HUES6 (cell line): ENCODE results near the gene TRAK2.
"Not testable (repeated sequence)": the region's sequence is repeated elsewhere in the genome, so short reads cannot be mapped to it uniquely, and the experiment has no call there.

Source experiments
- H3K27ac ChIP-seq: 2 replicates; pipeline ENCODE4 v1.7.0; 2013; ENCODE audit warnings: low read depth, mild to moderate bottlenecking, low read length, inconsistent platforms
- H3K27me3 ChIP-seq: 2 replicates; pipeline ENCODE4 v1.6.1; 2013; ENCODE audit warnings: low read length; ENCODE audit not compliant: control insufficient read depth, insufficient read depth
- H3K36me3 ChIP-seq: 2 replicates; pipeline ENCODE4 v1.6.1; 2013; ENCODE audit warnings: low read length; ENCODE audit not compliant: control insufficient read depth, insufficient read depth
- H3K4me1 ChIP-seq: 2 replicates; pipeline ENCODE4 v1.6.1; 2013; ENCODE audit warnings: low read length; ENCODE audit not compliant: control insufficient read depth, insufficient read depth
- H3K4me3 ChIP-seq: 2 replicates; pipeline ENCODE4 v1.5.1; 2013; ENCODE audit warnings: low read depth, low read length
- H3K9ac ChIP-seq: one replicate; pipeline ENCODE4 v1.6.1; 2013; ENCODE audit warnings: mild to moderate bottlenecking, low read length
- H3K9me3 ChIP-seq: 2 replicates; pipeline ENCODE4 v1.6.1; 2013; ENCODE audit warnings: low read depth, low read length; ENCODE audit not compliant: control insufficient read depth, insufficient read depth

TRAK2 gene, protein sequence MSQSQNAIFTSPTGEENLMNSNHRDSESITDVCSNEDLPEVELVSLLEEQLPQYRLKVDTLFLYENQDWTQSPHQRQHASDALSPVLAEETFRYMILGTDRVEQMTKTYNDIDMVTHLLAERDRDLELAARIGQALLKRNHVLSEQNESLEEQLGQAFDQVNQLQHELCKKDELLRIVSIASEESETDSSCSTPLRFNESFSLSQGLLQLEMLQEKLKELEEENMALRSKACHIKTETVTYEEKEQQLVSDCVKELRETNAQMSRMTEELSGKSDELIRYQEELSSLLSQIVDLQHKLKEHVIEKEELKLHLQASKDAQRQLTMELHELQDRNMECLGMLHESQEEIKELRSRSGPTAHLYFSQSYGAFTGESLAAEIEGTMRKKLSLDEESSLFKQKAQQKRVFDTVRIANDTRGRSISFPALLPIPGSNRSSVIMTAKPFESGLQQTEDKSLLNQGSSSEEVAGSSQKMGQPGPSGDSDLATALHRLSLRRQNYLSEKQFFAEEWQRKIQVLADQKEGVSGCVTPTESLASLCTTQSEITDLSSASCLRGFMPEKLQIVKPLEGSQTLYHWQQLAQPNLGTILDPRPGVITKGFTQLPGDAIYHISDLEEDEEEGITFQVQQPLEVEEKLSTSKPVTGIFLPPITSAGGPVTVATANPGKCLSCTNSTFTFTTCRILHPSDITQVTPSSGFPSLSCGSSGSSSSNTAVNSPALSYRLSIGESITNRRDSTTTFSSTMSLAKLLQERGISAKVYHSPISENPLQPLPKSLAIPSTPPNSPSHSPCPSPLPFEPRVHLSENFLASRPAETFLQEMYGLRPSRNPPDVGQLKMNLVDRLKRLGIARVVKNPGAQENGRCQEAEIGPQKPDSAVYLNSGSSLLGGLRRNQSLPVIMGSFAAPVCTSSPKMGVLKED

DNA sequence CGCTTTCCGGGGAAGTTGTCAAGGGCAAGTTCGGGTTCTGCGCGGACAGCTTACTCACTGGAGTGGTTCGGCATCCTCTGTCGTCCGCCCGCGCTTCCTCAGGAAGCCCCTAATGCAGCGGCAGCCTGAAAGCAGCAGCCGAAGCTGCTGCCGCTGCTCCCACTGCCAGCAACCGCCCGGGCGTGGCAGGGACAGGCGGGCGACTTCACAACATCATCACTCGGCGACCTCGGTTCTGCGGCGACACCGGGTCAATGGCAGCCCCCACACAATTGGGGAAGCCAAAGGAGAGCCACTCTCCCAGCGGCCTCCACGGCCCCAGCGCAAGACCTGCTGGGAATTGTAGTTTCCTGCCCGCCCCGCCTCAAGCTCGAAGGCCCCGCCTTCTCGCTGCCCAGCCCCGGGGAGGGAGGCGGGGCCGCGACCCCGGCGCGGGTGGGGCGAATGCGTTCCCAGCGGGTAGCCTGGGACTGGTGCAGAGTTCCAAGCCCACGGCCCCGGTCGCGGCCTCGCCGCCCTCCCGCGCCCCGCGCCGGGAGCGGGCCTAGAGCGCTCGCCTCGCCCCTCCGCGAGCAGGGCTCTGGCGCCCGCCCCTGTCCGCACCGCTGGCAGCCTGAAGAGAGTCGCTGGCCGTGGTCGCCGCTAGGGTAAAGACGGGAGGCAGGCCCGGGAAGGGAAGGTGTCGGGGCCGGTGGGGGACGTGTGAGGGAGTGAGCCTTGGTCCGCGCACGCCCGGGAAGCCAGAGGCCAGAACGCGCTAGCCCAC, at the start of gene TRAK2, which contains the start of gene STRADB:
TRAK2 (minus strand) TSS at position 167 of the 766 bp plus-strand sequence. CDS start 30,951 bp downstream, outside the sequence.
STRADB (plus strand) TSS at position 449 of the 766 bp plus-strand sequence. CDS start 3,101 bp downstream, outside the sequence.
- Histone ChIP-seq H3K4me1 (peaks cover 8% of the 10 kb centered on the region), H3K36me3 (no peaks in the 10 kb centered on the region), H3K9ac (peak within 1 kb of the TSS; percentile 79), H3K9me3 (no peaks in the 10 kb centered on the region), H3K27ac (0 out of 2 replicates have a peak within 1 kb of the TSS, but pooled peaks have one; percentile 31), H3K4me3 (peak within 1 kb of the TSS; percentile 87), H3K27me3 (peaks cover 3% of the 10 kb centered on the region; the same call in 1 of the 2 replicates)

DNA sequence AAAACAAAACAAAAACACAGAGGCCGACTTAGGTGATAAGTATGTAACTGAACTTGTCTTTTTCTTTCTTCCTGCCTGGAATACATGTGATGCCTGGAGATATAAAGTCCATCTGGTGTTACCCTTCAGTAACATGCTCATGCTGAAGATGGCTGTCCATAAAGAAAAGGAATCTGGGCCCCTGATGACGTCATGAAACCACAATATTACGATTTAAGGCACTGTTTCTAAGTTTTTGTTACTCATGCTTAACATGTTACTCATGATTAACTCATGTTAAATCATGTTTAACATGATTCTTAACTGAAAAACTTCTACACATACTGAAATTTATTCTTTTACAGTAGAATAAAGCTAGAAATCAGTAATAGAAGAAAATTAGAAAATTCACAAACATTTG, 49.3 kb upstream of the TRAK2 start:
- Histone ChIP-seq H3K9ac (no peak overlapping the region), H3K4me3 (no peak overlapping the region), H3K4me1 (no peaks in the 10 kb centered on the region), H3K9me3 (peaks cover 10% of the 10 kb centered on the region; the same call in 1 of the 2 replicates), H3K27ac (no peak overlapping the region), H3K36me3 (no peaks in the 10 kb centered on the region), H3K27me3 (no peaks in the 10 kb centered on the region)

GRCh38 chr2:201496785-201497184, 45.5 kb upstream of the TRAK2 start:
- Histone ChIP-seq H3K4me3 (no peak overlapping the region), H3K27ac (no peak overlapping the region), H3K27me3 (no peaks in the 10 kb centered on the region), H3K9me3 (no peaks in the 10 kb centered on the region), H3K4me1 (no peaks in the 10 kb centered on the region), H3K9ac (no peak overlapping the region), H3K36me3 (no peaks in the 10 kb centered on the region)

DNA sequence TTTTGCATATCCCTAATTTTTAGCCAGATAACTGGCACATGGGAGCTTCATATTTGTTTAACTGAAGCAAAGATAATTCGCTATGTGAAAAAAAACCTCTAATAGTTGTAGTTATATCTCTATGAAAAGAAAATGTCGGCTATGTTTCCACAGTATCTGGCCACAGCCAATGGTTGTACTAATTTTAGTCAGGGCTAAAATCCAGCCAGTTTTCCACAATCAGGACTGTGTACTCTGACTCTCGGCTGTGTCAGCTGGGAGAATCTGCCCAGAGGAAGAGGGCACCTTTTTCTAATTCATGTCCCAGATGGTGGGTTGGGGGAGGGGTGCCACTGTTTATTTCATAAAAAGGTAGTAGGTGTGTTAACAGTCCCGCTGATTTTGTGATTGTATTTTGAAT, 39.0 kb upstream of the TRAK2 start:
- H3K4me1 ChIP-seq = no peaks in the 10 kb centered on the region
- H3K36me3 ChIP-seq = no peaks in the 10 kb centered on the region
- H3K9me3 ChIP-seq = no peaks in the 10 kb centered on the region
- no peak overlapping the region for H3K9ac ChIP-seq
- no peaks in the 10 kb centered on the region for H3K27me3 ChIP-seq
- no peak overlapping the region for H3K4me3 ChIP-seq
- no peak overlapping the region for H3K27ac ChIP-seq

DNA sequence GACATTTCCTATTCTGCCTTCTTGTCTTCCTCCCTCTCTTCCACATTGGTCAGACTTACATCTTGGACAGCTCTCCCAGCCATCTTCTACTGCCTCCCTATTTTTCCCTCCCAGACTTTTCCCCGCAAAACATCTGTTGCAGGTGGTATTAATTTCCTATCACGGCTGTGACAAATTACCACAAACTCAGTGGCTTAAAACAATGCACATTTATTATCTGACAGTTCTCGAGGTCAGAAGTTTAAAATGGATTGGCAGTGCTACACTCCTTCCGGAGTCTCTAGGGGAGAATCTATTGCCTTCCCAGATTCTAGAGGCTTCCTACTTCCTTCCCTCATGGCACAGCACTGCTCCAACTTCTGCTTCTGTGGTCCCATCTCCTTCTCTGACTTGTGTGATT, 33.5 kb upstream of the TRAK2 start:
- Histone ChIP-seq H3K27me3 (no peaks in the 10 kb centered on the region), H3K27ac (no peak overlapping the region), H3K4me3 (no peak overlapping the region), H3K9me3 (no peaks in the 10 kb centered on the region), H3K4me1 (peaks cover 4% of the 10 kb centered on the region; the same call in 1 of the 2 replicates), H3K36me3 (peaks cover 2% of the 10 kb centered on the region; the same call in 1 of the 2 replicates), H3K9ac (no peak overlapping the region)

- not testable (repeated sequence) for H3K27me3 ChIP-seq, H3K9me3 ChIP-seq, H3K4me1 ChIP-seq, H3K4me3 ChIP-seq, H3K36me3 ChIP-seq, H3K9ac ChIP-seq
- peak overlapping the region; percentile 61; the same call in 1 of the 2 replicates for H3K27ac ChIP-seq
Observed at GRCh38 chr2:201483758-201484157, 32.5 kb upstream of the TRAK2 start.

DNA sequence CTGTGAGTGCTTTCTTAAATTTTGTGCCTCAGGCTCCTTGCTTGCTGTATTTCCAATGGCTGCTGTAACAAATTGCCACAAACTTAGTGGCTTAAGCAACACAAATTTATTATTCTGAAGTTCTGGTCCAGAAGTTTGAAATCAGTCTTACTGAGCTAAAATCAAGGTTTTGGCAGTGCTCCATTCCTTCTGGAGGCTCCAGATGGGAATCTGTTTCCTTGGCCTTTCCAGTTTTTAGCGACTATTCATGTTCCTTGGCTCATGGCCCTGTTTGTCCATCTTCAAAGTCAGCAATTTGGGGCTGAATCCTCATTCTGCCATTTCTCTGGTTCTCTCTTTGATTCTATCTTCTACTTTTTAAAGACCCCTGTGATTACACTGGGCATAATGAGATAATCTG, 32.1 kb upstream of the TRAK2 start:
- H3K27me3 ChIP-seq = no peaks in the 10 kb centered on the region
- H3K9ac ChIP-seq = no peak overlapping the region
- peak overlapping the region; percentile 61; the same call in 1 of the 2 replicates for H3K27ac ChIP-seq
- peaks cover 4% of the 10 kb centered on the region; the same call in 1 of the 2 replicates for H3K4me1 ChIP-seq
- H3K4me3 ChIP-seq = no peak overlapping the region
- H3K9me3 ChIP-seq = no peaks in the 10 kb centered on the region
- peaks cover 2% of the 10 kb centered on the region; the same call in 1 of the 2 replicates for H3K36me3 ChIP-seq

GRCh38 chr2:201482543-201482942, 31.3 kb upstream of the TRAK2 start:
- H3K9ac ChIP-seq = no peak overlapping the region
- H3K36me3 ChIP-seq = peaks cover 6% of the 10 kb centered on the region; the same call in 1 of the 2 replicates
- no peak overlapping the region for H3K4me3 ChIP-seq
- H3K4me1 ChIP-seq = peaks cover 4% of the 10 kb centered on the region; the same call in 1 of the 2 replicates
- no peak overlapping the region for H3K27ac ChIP-seq
- no peaks in the 10 kb centered on the region for H3K9me3 ChIP-seq
- no peaks in the 10 kb centered on the region for H3K27me3 ChIP-seq

DNA sequence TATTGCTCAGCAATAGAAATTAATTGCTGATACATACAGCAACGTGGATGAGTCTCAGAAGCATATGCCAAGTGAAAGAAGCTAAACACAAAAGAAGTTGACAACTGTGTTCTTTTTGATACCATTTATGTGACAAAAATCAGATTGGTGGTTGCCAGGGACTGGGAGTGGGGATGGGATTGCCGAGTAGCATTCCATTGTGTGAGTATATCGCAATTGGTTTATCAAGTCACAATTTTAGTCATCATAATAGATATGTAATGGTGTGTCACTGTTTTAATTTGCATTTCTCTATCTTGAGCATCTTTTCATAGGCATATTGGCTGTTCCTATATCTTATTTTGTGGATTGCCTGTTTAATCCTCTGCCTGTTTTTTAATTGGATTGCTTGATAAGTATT, 21.2 kb upstream of the TRAK2 start:
- Histone ChIP-seq H3K4me3 (no peak overlapping the region), H3K9me3 (0 out of 2 replicates have a peak, but pooled peaks cover 2% of the 10 kb centered on the region), H3K4me1 (peaks cover 8% of the 10 kb centered on the region), H3K9ac (no peak overlapping the region), H3K27me3 (no peaks in the 10 kb centered on the region), H3K36me3 (peaks cover 16% of the 10 kb centered on the region), H3K27ac (no peak overlapping the region)

- H3K27ac ChIP-seq = no peak overlapping the region
- no peaks in the 10 kb centered on the region for H3K27me3 ChIP-seq
- no peak overlapping the region for H3K9ac ChIP-seq
- H3K4me3 ChIP-seq = no peak overlapping the region
- H3K9me3 ChIP-seq = 0 out of 2 replicates have a peak, but pooled peaks cover 2% of the 10 kb centered on the region
- peaks cover 16% of the 10 kb centered on the region for H3K36me3 ChIP-seq
- peaks cover 8% of the 10 kb centered on the region for H3K4me1 ChIP-seq
Observed at GRCh38 chr2:201471732-201472393, 20.6 kb upstream of the TRAK2 start.
